ENCODE data around the gene GALNT5. TPM values are rescaled to one million over a fixed set of nuclear protein-coding genes. Genes with fewer than 3 reads are reported as not detected.
A peak's percentile ranks its signal among the peaks of the same experiment; 100 is the strongest.

GALNT5 gene
- total RNA-seq, 1 experiment from 2014 or later, result 6.8 TPM

GRCh38 chr2:157296490-157296889 lies 39.0 kb downstream of the GALNT5 start:
- no peak overlapping the region for H3K27ac Mint-ChIP-seq (ENCODE audit: unreplicated experiment)
- no peak for DNase-seq
- H3K4me1 Mint-ChIP-seq (ENCODE audit: low read depth, unreplicated experiment), result peaks cover 25% of the 10 kb centered on the region
- no peaks in the 10 kb centered on the region for H3K36me3 Mint-ChIP-seq (ENCODE audit: insufficient read depth, unreplicated experiment)
- H3K36me3 ChIP-seq (ENCODE audit: control insufficient read depth, insufficient read depth, low read length), result peaks cover 2% of the 10 kb centered on the region
- H3K4me1 ChIP-seq, result peaks cover 31% of the 10 kb centered on the region
- no peaks in the 10 kb centered on the region for H3K9me3 Mint-ChIP-seq (ENCODE audit: unreplicated experiment)
- CTCF ChIA-PET, result no interaction called here
- no peaks in the 10 kb centered on the region for H3K9me3 ChIP-seq
- H3K27me3 ChIP-seq (replicated peaks; ENCODE audit: control insufficient read depth, insufficient read depth, low read length), result no peaks in the 10 kb centered on the region
- no peak for TF ChIP-seq CTCF (IDR thresholded peaks at IDR 0.05; ENCODE audit: insufficient read depth in 1 of 2, low read depth in 1 of 2, low read length in 1 of 2, severe bottlenecking in 1 of 2, unreplicated experiment in 1 of 2)
- intact Hi-C loops (cut with micrococcal nuclease; ENCODE audit: unreplicated experiment), result no loop called here
- H3K4me3 Mint-ChIP-seq (ENCODE audit: unreplicated experiment), result no peak overlapping the region
- no TSS peak for BruUV-seq (replicated peaks)
- POLR2A ChIA-PET, result no interaction called here
- H3K4me3 ChIP-seq (ENCODE audit: low read depth, low read length), result no peak overlapping the region
- H3K27me3 Mint-ChIP-seq (ENCODE audit: insufficient read depth, unreplicated experiment), result no peaks in the 10 kb centered on the region

- intact Hi-C loops (cut with micrococcal nuclease; ENCODE audit: unreplicated experiment), result no loop called here
- Histone ChIP-seq H3K36me3 (ENCODE audit: control insufficient read depth, insufficient read depth, low read length) (peaks cover 2% of the 10 kb centered on the region), H3K4me3 (ENCODE audit: low read depth, low read length) (no peak overlapping the region), H3K27me3 (replicated peaks; ENCODE audit: control insufficient read depth, insufficient read depth, low read length) (no peaks in the 10 kb centered on the region), H3K9me3 (no peaks in the 10 kb centered on the region), H3K4me1 (peaks cover 33% of the 10 kb centered on the region)
- ChIA-PET POLR2A (no interaction called here), CTCF (no interaction called here)
- no peaks in the 10 kb centered on the region for H3K36me3 Mint-ChIP-seq (ENCODE audit: insufficient read depth, unreplicated experiment)
- H3K9me3 Mint-ChIP-seq (ENCODE audit: unreplicated experiment), result no peaks in the 10 kb centered on the region
- H3K27me3 Mint-ChIP-seq (ENCODE audit: insufficient read depth, unreplicated experiment), result no peaks in the 10 kb centered on the region
- H3K4me3 Mint-ChIP-seq (ENCODE audit: unreplicated experiment), result no peak overlapping the region
- no peak overlapping the region for H3K27ac Mint-ChIP-seq (ENCODE audit: unreplicated experiment)
- no peak for DNase-seq
- peaks cover 30% of the 10 kb centered on the region for H3K4me1 Mint-ChIP-seq (ENCODE audit: low read depth, unreplicated experiment)
- no peak for TF ChIP-seq CTCF (IDR thresholded peaks at IDR 0.05; ENCODE audit: insufficient read depth in 1 of 2, low read depth in 1 of 2, low read length in 1 of 2, severe bottlenecking in 1 of 2, unreplicated experiment in 1 of 2)
- no TSS peak for BruUV-seq (replicated peaks)
These were observed 39.5 kb downstream of the GALNT5 start for GRCh38 chr2:157296958-157297357.

GRCh38 chr2:157301307-157301706 lies 43.8 kb downstream of the GALNT5 start:
- CTCF ChIA-PET, result interaction anchor here (0.6 to 2.2 kb wide), 7 partner anchors 23 to 328 kb away, joined by 3 to 42 read pairs (median 3); partner anchors contain the start of gene ACVR1C
- H3K36me3 Mint-ChIP-seq (ENCODE audit: insufficient read depth, unreplicated experiment), result no peaks in the 10 kb centered on the region
- intact Hi-C loops (cut with micrococcal nuclease; ENCODE audit: unreplicated experiment), result loop anchor here (10.0 kb wide), 1 partner anchor 473 kb away; no protein-coding TSS in a partner anchor

More at GRCh38 chr2:157301307-157301706, 43.8 kb downstream of the GALNT5 start:
- no TSS peak for BruUV-seq (replicated peaks)
- peaks cover 35% of the 10 kb centered on the region for H3K4me1 ChIP-seq
- H3K27ac Mint-ChIP-seq (ENCODE audit: unreplicated experiment), result peak overlapping the region; percentile 16
- H3K9me3 Mint-ChIP-seq (ENCODE audit: unreplicated experiment), result no peaks in the 10 kb centered on the region
- TF ChIP-seq CTCF (IDR thresholded peaks at IDR 0.05; ENCODE audit: insufficient read depth in 1 of 2, low read depth in 1 of 2, low read length in 1 of 2, severe bottlenecking in 1 of 2, unreplicated experiment in 1 of 2), result no peak
- peak overlapping the region; percentile 13 for H3K4me3 Mint-ChIP-seq (ENCODE audit: unreplicated experiment)
- H3K9me3 ChIP-seq, result no peaks in the 10 kb centered on the region
- H3K4me3 ChIP-seq (ENCODE audit: low read depth, low read length), result no peak overlapping the region
- H3K36me3 ChIP-seq (ENCODE audit: control insufficient read depth, insufficient read depth, low read length), result peaks cover 2% of the 10 kb centered on the region; the same call in 1 of the 2 replicates
- peaks cover 30% of the 10 kb centered on the region for H3K4me1 Mint-ChIP-seq (ENCODE audit: low read depth, unreplicated experiment)
- DNase-seq, result no peak
- POLR2A ChIA-PET, result no interaction called here
- H3K27me3 Mint-ChIP-seq (ENCODE audit: insufficient read depth, unreplicated experiment), result no peaks in the 10 kb centered on the region
- no peaks in the 10 kb centered on the region for H3K27me3 ChIP-seq (replicated peaks; ENCODE audit: control insufficient read depth, insufficient read depth, low read length)

Data from Caco-2 (cell line).